Lung (tissue), 12 donors: ENCODE measurements around the gene FRY. TPM values are rescaled to one million over a fixed set of nuclear protein-coding genes. Genes with fewer than 3 reads are reported as not detected.

Experiments used
- ATAC-seq: fragments of 200-7000 bp; cut with Tn5 transposase; one replicate; pipeline ENCODE4 v1.9.1; 2020; ENCODE audit warnings: moderate number of reproducible peaks; ENCODE audit not compliant: insufficient read depth, low FRiP score
- DNase-seq, 3 donors: peaks; one replicate each; pipeline ENCODE4 v3.0.0-alpha.2; 2013 to 2017
- H3K27ac ChIP-seq, 2 donors: one replicate each; pipeline ENCODE4 v1.5.1; 2013; ENCODE audit warnings: mild to moderate bottlenecking in 2 of 2, moderate library complexity in 2 of 2, control low read depth in 1 of 2, inconsistent platforms in 1 of 2, low read depth in 1 of 2, low read length in 1 of 2
- H3K27me3 ChIP-seq, 3 donors: one replicate each; pipeline ENCODE4 v1.5.1; 2013; ENCODE audit warnings: low read length in 2 of 3; ENCODE audit not compliant: control insufficient read depth in 3 of 3, insufficient read depth in 3 of 3
- H3K36me3 ChIP-seq, 4 donors: one replicate each; pipeline ENCODE4 v1.5.1; 2013; ENCODE audit warnings: low read length in 4 of 4, mild to moderate bottlenecking in 1 of 4, moderate library complexity in 1 of 4; ENCODE audit not compliant: control insufficient read depth in 4 of 4, insufficient read depth in 4 of 4
- H3K4me1 ChIP-seq, 5 donors: one replicate each; pipeline ENCODE4 v1.5.1; 2013; ENCODE audit warnings: low read length in 5 of 5, mild to moderate bottlenecking in 2 of 5, moderate library complexity in 1 of 5; ENCODE audit not compliant: control insufficient read depth in 5 of 5, insufficient read depth in 5 of 5
- H3K4me3 ChIP-seq: one replicate; pipeline ENCODE4 v1.5.1; 2013; ENCODE audit warnings: mild to moderate bottlenecking, control low read depth, moderate library complexity
- H3K9ac ChIP-seq, 2 donors: one replicate each; pipeline ENCODE4 v1.5.1; 2013; ENCODE audit warnings: low read length in 2 of 2, control low read depth in 1 of 2; ENCODE audit not compliant: insufficient read depth in 1 of 2
- H3K9me3 ChIP-seq, 4 donors: one replicate each; pipeline ENCODE4 v1.5.1; 2013; ENCODE audit warnings: low read length in 3 of 4, mild to moderate bottlenecking in 1 of 4, moderate library complexity in 1 of 4; ENCODE audit not compliant: control insufficient read depth in 4 of 4, insufficient read depth in 3 of 4
- WGBS, 2 donors: extraction: QIAGEN DNeasy Blood & Tissue Kit; methylation state at CpG; one replicate each; pipeline ENCODE4 v1.1.7; 2013; 5-methylcytosine and 5-hydroxymethylcytosine counted together
- polyA plus RNA-seq, 2 donors: library from polyadenylated mRNA; stranded (reverse); fragments of 200-250 nt; gene quantifications; one replicate each; pipeline ENCODE4 v1.2.1, GENCODE V29; 2013
- total RNA-seq, 2 donors: library from RNA; depleted of rRNA in 1 of 2; stranded (reverse); fragments of >200 nt in 1 of 2; gene quantifications; one replicate each; pipeline ENCODE4 v1.2.1, GENCODE V29; 2014 to 2021
- TF ChIP-seq, protein P1 (sequence below): IDR thresholded peaks from 2 replicates; pipeline ENCODE4 v1.5.1; 2012; ENCODE audit warnings: mild to moderate bottlenecking; ENCODE audit errors: control extremely low read depth, extremely low read depth
- donor health status: control.
- donor health status: control.
- donor health status: Bipolar disorder and iron deficiency.
- donor health status: healthy.
- donor health status: DM: yes; HTN: yes; CAD: no.

FRY gene
- total and polyA plus RNA-seq, 4 donors: 7.4 to 79.6 (median 43.9) TPM

DNA sequence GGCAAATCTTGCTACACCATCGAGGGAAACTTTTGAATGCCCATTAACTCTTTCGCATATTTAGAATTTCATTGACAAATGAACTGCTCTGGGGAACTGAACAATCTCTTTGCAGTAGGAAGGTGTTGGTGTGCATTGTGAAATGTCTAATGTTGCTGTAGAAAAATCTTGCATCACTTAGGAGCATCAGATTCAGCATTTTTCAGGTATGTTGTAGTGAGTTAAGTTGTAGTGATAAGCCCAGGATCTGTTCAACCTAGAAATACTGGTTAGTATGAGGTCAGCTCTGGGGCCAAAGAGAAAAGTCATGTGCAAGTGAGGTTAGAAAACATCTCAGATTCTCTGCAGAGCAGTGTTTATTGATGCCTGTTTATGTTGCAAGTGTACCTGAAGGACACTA, 4.1 kb downstream of the FRY start:
- no peak overlapping the region for H3K4me3 ChIP-seq
- peaks cover 0 to 22% (median 10%) of the 10 kb centered on the region in 3 donors for H3K27me3 ChIP-seq
- H3K9ac ChIP-seq: no peak overlapping the region
- H3K36me3 ChIP-seq: peaks cover 0 to 3% (median 0%) of the 10 kb centered on the region in 4 donors
- no peak overlapping the region for H3K27ac ChIP-seq
- TF ChIP-seq, protein P1, sequence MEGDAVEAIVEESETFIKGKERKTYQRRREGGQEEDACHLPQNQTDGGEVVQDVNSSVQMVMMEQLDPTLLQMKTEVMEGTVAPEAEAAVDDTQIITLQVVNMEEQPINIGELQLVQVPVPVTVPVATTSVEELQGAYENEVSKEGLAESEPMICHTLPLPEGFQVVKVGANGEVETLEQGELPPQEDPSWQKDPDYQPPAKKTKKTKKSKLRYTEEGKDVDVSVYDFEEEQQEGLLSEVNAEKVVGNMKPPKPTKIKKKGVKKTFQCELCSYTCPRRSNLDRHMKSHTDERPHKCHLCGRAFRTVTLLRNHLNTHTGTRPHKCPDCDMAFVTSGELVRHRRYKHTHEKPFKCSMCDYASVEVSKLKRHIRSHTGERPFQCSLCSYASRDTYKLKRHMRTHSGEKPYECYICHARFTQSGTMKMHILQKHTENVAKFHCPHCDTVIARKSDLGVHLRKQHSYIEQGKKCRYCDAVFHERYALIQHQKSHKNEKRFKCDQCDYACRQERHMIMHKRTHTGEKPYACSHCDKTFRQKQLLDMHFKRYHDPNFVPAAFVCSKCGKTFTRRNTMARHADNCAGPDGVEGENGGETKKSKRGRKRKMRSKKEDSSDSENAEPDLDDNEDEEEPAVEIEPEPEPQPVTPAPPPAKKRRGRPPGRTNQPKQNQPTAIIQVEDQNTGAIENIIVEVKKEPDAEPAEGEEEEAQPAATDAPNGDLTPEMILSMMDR: no peak
- H3K4me1 ChIP-seq: peaks cover 3 to 28% (median 23%) of the 10 kb centered on the region in 5 donors
- no peak for DNase-seq
- 56 to 75% methylated on average over 2 of the region's 2 CpGs for WGBS, 2 donors
- H3K9me3 ChIP-seq: no peaks in the 10 kb centered on the region
- no peak for ATAC-seq

- H3K9me3 ChIP-seq: no peaks in the 10 kb centered on the region
- peaks cover 0 to 3% (median 0%) of the 10 kb centered on the region in 4 donors for H3K36me3 ChIP-seq
- no peak overlapping the region for H3K4me3 ChIP-seq
- ATAC-seq: no peak
- H3K9ac ChIP-seq: no peak overlapping the region
- 27 to 45% methylated on average over 4 of the region's 4 CpGs for WGBS, 2 donors
- no peak for DNase-seq
- no peak overlapping the region for H3K27ac ChIP-seq
- H3K4me1 ChIP-seq: peaks cover 3 to 25% (median 24%) of the 10 kb centered on the region in 5 donors
- H3K27me3 ChIP-seq: peaks cover 0 to 21% (median 10%) of the 10 kb centered on the region in 3 donors
- TF ChIP-seq, protein P1: no peak
Observed at GRCh38 chr13:32036126-32036695, 4.6 kb downstream of the FRY start.

GRCh38 chr13:32036757-32037156, 5.2 kb downstream of the FRY start:
- Histone ChIP-seq H3K9ac (no peak overlapping the region), H3K4me3 (no peak overlapping the region), H3K27ac (no peak overlapping the region), H3K9me3 (no peaks in the 10 kb centered on the region), H3K4me1 (peaks cover 3 to 25% (median 21%) of the 10 kb centered on the region in 5 donors), H3K36me3 (peaks cover 0 to 3% (median 0%) of the 10 kb centered on the region in 4 donors), H3K27me3 (peaks cover 0 to 21% (median 10%) of the 10 kb centered on the region in 3 donors)
- ATAC-seq (no peak), DNase-seq (no peak)
- TF ChIP-seq, protein P1: no peak
- WGBS, 2 donors: 36 to 43% methylated on average over 2 of the region's 2 CpGs

DNA sequence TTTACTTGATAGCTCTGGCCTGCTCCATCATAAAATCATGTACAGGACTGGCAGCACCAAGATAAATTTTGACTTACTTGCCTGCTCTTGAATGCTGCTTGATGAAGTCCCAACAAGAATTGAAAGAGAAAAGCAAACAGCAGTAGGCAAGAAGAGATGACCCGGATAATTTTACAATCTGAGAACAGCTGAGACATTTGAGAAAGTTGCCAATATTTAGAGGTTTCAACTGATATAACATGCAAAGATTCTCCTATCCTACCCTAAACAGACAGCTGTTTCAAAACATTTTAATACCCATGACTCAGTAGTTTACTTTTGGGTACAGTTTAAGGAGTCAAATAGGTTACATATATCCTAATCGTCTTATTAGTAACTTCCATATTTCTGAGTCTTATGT, 5.9 kb downstream of the FRY start:
- peaks cover 0 to 19% (median 10%) of the 10 kb centered on the region in 3 donors for H3K27me3 ChIP-seq
- TF ChIP-seq, protein P1: no peak
- no peaks in the 10 kb centered on the region for H3K9me3 ChIP-seq
- peaks cover 3 to 25% (median 21%) of the 10 kb centered on the region in 5 donors for H3K4me1 ChIP-seq
- DNase-seq (no peak), ATAC-seq (no peak)
- 43 to 53% methylated on average over 2 of the region's 2 CpGs for WGBS, 2 donors
- H3K36me3 ChIP-seq: peaks cover 0 to 3% (median 0%) of the 10 kb centered on the region in 4 donors
- H3K9ac ChIP-seq: no peak overlapping the region
- no peak overlapping the region for H3K4me3 ChIP-seq
- no peak overlapping the region for H3K27ac ChIP-seq
